ENCODE data around the gene USP38.
A peak's percentile ranks its signal among the peaks of the same experiment; 100 is the strongest.
"Not testable (repeated sequence)": the region's sequence is repeated elsewhere in the genome, so short reads cannot be mapped to it uniquely, and the experiment has no call there.

Gene USP38, protein sequence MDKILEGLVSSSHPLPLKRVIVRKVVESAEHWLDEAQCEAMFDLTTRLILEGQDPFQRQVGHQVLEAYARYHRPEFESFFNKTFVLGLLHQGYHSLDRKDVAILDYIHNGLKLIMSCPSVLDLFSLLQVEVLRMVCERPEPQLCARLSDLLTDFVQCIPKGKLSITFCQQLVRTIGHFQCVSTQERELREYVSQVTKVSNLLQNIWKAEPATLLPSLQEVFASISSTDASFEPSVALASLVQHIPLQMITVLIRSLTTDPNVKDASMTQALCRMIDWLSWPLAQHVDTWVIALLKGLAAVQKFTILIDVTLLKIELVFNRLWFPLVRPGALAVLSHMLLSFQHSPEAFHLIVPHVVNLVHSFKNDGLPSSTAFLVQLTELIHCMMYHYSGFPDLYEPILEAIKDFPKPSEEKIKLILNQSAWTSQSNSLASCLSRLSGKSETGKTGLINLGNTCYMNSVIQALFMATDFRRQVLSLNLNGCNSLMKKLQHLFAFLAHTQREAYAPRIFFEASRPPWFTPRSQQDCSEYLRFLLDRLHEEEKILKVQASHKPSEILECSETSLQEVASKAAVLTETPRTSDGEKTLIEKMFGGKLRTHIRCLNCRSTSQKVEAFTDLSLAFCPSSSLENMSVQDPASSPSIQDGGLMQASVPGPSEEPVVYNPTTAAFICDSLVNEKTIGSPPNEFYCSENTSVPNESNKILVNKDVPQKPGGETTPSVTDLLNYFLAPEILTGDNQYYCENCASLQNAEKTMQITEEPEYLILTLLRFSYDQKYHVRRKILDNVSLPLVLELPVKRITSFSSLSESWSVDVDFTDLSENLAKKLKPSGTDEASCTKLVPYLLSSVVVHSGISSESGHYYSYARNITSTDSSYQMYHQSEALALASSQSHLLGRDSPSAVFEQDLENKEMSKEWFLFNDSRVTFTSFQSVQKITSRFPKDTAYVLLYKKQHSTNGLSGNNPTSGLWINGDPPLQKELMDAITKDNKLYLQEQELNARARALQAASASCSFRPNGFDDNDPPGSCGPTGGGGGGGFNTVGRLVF

DNA sequence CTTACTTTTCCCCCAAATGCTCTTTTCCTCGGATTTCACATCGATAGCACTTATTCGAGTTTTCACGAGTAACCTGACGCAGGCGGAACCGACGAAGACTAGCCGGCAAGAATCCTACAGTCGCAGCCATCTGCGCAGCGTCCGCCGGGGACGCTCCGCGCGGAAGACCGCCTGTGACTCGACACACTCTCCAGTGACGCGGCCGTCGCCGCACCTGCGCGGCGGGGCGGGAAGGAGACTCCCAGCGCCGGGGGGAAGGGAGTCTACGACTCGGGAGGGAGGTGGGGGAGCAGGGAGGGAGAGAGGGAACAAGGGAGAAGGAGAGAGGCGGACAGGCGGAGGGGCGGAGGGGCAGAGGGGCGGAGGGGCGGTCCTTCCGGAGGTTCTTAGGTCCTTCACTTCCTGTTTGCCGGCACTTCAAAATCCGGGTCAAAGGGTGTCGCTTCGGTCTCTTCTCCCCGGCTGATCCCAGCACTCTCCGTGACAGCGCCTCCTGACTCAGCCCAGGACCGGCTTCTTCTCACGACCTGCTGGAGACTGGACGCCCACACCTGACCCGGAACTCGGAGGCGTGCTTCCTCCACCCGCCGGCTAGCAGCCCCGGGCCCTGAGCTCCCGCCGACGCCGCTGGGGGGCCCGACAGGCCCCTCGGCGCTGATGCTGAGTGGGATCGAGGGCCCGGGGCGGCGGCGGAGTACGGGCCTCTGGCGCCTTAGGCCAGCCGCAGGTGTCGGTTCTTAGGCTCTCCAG, at the start of gene USP38:
USP38 (plus strand) TSS at position 415 of the 750 bp plus-strand sequence. CDS start 534 bp downstream, outside the sequence.
- DNase-seq (ENCODE audit: low spot score) = peak; percentile 94

DNA sequence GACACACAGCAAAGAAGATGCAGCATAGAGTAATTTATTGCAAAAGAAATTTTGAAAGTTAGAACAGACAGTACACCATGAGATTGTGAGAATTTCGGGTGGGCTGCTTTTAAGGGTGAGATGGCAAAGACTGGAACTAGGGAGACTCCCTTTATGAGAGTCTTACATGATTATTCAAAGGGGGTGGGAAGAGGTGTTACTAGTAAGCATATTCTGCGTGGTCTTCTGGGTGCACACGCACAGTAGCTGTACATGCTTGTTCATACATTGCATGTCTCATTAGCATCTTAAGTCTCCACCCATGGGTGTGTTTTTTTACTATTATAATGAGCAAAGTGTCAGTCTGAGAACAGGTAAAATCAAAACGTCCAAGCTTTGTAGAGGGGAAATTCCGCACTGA, 49.4 kb upstream of the USP38 start:
- DNase-seq (ENCODE audit: low spot score) = no peak

DNA sequence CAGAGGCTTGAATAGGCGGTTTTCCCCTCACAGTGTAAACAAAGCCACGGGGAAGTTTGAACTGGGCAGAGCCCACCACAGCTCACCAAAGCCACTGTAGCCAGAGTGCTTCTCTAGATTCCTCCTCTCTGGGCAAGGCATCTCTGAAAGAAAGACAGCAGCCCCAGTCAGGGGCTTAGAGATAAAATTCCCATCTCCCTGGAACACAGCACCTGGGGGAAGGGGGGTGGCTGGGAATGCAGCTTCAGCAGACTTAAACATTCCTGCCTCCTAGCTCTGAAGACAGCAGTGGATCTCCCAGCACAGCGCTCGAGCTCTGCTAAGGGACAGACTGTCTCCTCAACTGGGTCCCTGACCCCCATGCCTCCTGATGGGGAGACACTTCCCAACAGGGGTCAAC, 44.0 kb upstream of the USP38 start:
- DNase-seq (ENCODE audit: low spot score) = no peak

DNA sequence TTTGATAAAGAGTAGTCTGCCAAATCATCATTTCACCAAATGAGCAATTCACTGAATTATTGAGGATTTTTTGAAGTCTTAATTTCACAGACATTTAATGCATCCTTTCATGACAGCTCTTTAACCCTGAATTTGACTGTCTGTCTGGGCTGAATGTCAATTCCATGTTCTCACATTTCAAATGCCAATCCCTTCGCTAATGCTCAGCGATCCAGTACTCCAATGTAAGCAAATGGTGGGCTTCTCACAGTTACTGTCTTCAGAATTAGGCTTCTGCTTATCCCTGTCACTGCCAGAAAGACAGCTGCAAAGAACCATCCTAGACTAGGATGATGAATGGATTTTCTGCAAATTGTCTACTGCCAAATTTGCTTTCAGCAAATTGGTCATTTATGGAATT, 36.2 kb upstream of the USP38 start:
- DNase-seq (ENCODE audit: low spot score) = no peak

DNA sequence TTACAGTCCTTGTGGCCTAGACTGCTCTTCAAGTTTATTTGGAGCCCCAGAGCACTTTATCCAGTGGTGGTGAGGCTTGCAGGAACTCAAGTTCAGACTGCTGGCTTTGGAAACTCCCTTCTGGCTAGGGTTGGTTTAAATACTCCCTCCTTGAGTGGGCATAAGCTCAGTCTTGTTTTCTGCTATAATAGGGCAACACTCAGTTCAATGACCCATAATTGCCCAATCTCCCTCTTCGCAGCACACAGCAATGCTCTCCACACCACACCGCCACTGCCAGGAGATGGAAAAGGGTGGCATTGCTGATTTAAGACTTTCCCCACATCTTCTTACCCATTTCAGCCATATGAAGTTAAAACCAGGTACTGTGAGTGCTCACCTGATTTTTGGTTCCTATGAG, 27.9 kb upstream of the USP38 start:
- DNase-seq (ENCODE audit: low spot score) = no peak

DNA sequence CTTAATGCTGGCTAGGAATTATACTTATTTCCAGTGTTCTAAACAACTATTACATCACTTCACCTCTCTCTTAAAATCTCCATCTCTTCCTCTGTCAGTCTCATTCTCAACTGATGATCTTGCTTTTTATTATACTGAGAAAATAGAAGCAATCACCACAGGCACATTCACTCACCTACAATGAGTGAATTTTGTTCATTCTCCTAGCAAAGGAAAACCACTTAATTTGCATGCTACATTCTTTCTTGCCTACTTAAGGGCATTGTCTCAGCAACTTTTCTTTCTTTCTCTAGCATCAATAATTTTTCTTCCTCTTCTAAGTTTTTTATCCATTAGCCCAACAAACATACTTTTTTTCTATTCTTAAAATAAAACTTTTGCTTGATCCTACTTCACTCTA, 21.1 kb upstream of the USP38 start:
- DNase-seq (ENCODE audit: low spot score) = no peak

DNA sequence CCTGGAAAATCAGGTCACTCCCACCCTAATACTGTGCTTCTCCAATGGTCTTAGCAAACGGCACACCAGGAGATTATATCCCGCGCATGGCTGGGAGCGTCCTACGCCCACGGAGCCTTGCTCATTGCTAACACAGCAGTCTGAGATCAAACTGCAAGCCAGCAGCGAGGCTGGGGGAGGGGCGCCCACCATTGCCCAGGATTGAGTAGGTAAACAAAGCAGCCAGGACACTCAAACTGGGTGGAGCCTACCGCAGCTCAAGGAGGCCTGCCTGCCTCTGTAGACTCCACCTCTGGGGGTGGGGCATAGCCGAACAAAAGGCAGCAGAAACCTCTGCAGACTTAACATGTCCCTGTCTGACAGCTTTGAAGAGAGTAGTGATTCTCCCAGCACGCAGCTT, 18.0 kb upstream of the USP38 start:
- DNase-seq (ENCODE audit: low spot score) = not testable (repeated sequence)

DNA sequence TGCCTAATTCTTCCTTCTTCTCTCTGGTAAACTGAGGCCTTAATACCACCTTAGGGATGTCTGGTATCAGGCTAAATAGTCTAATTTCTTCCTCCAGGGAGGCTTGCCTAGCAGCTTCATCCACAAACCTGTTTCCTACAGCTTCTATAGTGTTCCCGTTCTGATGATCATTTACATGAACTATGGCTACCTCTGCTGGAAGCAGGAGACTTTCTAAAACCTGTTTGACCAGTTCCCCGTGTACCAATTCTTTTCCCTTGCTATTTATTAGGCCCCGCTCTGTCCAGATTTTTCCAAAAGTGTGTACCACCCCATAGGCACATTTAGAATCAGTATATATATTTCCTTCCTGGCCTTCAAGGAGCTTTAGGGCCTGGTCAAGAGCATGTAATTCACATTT, 5.8 kb upstream of the USP38 start:
- no peak for DNase-seq (ENCODE audit: low spot score)

DNA sequence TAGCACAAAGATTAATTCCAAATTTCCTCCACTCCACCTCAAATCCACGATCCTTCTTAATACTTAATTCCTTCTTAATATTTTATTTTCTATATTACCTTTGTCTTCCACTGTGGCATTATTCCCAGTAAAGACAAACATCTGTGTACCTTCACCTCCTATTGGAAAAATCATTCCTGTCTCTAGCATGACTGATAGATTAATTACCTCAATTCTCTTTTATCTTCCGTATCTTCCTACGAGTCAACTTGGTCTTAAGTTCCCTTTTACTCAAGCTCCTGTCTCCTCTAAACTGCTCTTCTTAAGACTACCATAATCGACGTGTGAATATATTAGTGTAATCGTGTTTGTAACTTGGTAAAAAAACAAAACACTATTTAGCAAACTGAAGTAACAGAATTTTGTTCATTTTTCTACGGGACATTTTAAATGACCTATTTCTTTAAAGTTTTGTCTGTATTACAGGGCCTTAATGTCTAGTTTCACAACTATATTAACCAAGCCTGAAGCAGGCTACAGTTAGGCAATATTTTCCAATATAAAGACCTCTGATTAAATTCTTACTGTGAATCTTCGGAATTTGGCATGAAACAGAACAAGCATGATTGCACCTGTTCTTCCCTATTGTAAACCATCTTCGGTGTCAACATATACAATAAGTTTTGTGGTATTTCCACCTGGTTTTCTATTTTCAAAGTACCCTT, 1.1 kb upstream of the USP38 start:
- DNase-seq (ENCODE audit: low spot score) = no peak

DNA sequence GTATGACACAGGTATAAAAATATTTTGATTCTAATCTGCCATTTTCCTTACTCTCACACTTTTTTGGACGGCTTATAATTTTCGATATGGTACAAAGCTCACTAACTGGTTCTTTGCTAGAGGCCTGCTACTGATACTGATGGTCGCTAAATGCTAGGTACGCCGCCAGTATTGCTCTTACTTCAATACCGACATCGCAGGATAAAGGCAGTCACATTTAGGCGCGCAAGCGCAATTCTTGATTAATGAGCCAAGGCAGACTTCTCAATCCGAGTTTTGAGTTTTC, 557 bp upstream of the USP38 start:
- DNase-seq (ENCODE audit: low spot score) = no peak

DNA sequence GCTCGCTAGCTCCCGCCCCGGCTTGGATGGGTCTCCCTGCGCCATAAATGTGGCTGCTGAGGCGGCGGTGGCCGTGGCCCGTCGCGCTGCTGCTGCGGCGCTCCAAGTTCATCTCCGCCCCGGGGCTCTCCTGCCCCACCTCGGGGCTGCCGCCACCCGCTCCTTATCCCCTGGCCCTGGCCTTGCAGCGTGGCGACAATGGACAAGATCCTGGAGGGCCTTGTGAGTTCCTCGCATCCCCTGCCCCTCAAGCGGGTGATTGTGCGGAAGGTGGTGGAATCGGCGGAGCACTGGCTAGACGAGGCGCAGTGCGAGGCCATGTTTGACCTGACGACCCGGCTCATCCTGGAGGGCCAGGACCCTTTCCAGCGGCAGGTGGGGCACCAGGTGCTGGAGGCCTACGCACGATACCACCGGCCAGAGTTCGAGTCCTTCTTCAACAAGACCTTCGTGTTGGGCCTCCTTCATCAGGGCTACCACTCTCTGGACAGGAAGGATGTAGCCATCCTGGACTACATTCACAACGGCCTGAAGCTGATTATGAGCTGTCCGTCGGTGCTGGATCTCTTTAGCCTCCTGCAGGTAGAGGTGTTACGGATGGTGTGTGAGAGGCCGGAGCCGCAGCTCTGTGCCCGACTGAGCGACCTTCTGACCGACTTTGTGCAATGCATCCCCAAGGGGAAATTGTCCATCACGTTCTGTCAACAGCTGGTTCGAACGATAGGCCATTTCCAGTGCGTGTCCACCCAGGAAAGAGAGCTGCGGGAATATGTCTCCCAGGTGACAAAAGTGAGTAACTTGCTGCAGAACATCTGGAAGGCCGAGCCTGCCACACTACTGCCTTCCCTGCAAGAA, 763 bp downstream of the USP38 start:
- no peak for DNase-seq (ENCODE audit: low spot score)

DNA sequence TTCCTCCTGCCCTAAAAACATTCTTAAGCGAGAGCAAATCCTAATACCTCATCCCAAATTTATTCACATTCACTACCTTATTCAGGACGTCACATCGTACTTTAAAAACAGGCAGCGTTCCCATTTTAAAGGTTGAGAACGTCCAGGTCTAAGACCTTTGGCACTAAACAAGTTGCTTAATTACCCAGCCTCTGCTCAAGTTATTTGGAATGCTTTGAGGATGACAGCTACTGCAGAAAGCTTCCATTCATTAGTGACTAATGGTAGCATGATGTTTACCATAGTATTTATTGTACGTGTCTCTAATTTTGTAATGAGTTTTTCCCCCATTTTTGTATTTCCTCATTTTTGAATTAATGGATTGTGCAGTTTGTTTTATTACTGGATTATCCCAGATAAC, 1.5 kb downstream of the USP38 start:
- DNase-seq (ENCODE audit: low spot score) = peak; percentile 7

DNA sequence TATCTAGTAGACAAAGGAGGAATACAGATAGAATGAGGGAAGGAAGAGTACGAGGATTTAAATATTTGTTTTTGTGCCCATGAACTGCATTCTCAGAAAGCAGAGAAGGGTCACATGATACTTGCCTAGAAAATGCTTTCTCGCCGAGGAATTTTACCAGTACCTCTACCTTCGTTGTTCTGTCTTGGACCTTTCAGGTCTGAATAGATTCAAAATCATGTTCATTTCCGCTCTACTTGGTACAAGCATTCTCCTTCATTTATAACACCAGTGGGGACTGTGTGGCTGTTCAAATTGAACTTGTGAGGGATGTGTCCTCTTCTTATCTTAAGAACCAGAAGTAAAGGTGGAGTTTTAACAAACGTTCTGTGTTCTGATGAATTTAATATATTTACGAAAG, 1.9 kb downstream of the USP38 start:
- DNase-seq (ENCODE audit: low spot score) = no peak

DNA sequence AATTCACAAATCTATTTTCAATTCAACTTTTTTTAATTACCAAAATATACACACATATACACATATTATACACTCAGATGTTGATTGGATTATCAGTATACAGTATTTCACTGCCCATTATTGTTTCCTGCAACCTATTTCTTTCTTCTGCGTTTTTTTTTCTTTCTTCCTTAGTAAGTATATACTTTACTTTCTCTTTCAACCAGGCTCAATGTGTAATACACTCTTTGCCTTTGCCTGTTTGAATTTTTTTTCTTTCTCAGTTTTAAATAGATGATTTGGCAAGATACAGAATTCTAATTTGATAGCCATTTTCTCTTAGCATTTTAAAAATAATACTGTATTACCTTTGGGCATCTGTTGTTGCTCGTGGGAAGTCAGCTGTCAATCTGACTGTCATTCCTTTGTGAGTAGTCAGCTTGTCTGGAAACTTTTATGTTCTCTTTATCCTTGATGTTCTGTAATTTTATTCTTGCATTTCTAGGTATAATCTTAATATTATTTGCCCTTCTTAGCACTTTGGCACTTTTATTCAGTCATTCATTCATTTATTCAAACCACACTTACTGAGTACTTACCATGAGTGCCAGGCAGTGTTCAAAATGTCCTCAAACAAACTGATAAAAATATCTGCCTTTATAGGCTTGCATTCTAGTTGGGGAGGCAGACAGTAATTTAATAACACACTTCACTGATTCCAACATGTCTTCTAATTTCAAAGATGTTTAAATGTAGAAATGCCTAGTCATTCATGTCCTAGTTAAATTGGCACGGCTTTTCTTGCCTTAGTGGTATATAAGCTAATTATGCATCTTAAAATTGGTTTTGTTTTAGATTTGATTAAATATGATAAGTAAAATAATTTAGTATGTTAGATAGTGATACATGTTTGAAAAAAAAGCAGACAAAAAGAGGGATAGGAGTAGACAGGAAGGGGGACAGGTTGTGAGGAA, 3.7 kb downstream of the USP38 start:
- DNase-seq (ENCODE audit: low spot score) = peak; percentile 5

DNA sequence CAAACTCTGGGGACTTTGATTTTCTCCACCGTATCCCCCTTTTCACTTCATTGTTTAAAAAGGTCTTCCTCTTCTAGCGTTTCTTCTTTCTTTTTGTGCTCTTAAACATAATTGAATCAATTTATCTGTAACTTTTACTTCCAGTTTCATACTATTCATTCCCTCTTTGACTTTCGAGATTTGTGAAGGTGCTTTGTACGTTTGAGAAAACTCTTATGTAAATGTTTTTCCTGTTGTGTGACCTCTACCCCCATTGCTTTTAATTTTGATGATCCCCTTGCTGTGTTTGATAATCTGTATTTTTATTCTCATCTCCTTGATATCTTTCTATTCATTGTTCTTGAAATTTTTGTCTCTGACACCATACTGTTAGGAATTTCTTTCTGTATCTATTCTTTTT, 4.8 kb downstream of the USP38 start:
- DNase-seq (ENCODE audit: low spot score) = no peak

DNA sequence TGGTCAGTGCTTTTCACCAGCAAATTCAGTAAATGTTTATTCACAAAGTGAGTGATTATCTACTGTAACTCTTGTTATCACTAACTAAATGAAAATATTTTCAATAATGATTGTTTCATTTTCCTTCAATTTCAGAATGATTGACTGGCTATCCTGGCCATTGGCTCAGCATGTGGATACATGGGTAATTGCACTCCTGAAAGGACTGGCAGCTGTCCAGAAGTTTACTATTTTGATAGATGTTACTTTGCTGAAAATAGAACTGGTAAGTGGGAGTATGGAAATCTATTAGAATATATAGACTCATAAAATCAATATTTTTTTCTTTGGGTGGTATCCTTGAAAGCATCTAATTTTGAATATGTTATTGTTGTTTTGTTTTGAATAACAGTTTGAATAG, 10.9 kb downstream of the USP38 start:
- DNase-seq (ENCODE audit: low spot score) = no peak

DNA sequence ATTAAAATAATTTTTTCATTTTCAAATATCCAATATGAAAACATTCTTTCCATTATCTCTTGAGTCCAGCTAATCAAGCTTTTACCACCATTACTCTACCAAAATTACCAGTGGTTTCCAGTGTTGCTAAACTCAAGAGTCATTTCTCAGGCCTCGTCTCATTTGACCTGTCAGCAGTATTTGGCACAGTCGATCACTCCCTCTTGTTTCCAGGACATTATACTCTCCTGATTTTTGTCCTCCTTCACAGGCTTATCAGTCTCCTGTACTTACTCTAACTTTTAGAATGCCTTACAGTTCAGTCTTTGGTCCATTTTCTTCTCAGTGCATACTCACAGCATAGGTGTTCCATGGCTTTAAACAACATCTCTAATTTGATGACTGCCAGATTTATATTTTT, 11.6 kb downstream of the USP38 start:
- DNase-seq (ENCODE audit: low spot score) = no peak

DNA sequence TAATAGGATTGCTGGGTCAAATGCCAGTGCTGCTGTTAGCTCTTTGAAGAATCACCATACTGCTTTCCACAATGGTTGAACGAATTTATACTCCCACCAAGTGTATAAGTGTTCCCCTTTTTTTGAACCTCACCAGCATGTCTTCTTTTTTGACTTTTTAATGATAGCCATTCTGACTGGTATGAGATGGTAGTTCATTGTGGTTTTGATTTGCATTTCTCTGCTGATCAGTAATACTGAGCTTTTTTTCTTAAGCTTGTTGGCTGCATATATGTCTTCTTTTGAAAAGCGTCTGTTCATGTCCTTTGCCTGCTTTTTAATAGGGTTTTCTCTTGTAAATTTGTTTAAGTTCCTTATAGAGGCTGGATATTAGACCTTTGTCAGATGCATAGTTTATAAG, 14.8 kb downstream of the USP38 start:
- DNase-seq (ENCODE audit: low spot score) = no peak

DNA sequence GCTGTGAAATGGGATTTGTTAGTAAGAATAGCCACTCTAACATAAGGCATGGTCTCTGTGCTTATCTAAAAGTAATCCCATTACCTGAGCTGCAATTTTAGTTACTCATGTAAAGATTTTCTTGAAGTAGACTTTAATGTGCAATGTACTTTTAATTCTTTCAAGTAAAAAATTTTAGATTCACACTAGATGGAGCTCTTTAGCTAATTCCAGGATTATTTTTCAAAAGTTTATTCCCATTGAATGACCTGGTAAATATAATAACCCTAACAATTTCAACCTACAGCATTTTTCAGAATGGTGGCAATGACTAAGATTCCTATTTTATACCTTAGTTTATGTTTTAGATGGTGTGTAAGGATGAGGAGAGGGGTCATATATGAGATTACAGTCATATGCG, 18.1 kb downstream of the USP38 start:
- peak; percentile 8 for DNase-seq (ENCODE audit: low spot score)

DNA sequence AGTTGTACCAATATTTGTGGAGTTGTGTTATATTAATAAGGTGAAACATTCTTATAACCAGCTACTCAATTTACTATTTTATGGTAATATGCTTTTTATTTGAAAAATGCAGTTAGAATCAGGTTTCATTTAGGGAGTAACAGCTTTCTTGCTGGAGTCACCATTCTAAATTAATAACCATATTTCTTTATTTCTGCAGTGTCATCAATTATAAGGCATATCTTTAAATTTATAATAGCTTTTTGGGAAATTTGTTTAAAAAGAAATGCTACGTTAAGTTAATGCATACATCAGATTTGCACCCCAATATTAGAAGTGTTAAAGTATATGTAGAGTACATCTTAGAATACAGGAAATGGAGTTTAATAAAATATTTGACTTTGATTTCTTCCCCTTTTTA, 18.9 kb downstream of the USP38 start:
- no peak for DNase-seq (ENCODE audit: low spot score)

All from GM03348 (cell line).